Measurements from ENCODE around the gene ZFPM1. TPM values are rescaled to one million over a fixed set of nuclear protein-coding genes. Genes with fewer than 3 reads are reported as not detected.
"Not testable (repeated sequence)": the region's sequence is repeated elsewhere in the genome, so short reads cannot be mapped to it uniquely, and the experiment has no call there.

Gene ZFPM1
- total and polyA plus RNA-seq, 2 of the 8 experiments (the other 6 are each of a cell fraction or from before 2014, with no cell fraction given) = 0.74 to 4.8 TPM

DNA sequence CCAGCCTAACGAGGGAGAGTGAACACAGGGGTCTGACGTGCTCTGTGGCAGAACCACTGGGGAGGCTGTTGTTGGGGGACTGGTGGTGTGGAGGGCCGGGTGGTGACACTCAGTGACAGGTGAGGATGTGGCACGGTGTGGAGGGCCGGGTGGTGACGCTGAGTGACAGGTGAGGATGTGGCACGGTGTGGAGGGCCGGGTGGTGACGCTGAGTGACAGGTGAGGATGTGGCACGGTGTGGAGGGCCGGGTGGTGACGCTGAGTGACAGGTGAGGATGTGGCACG, 17.3 kb downstream of the ZFPM1 start:
- H3K14ac ChIP-seq (ENCODE audit: insufficient read length); H3K18ac ChIP-seq (ENCODE audit: extremely low read depth, low read length); H3K79me2 ChIP-seq (ENCODE audit: control insufficient read depth in 1 of 2, insufficient read depth in 2 of 2, low read length in 2 of 2); H2BK15ac ChIP-seq (ENCODE audit: low read length); H2BK120ac ChIP-seq (replicated peaks; ENCODE audit: low read depth, low read length); H3K4ac ChIP-seq (replicated peaks; ENCODE audit: insufficient read length, low read depth, low read length); H4K8ac ChIP-seq (ENCODE audit: extremely low read depth, insufficient read depth, low read length); H2BK20ac ChIP-seq (ENCODE audit: low read length); H3K56ac ChIP-seq (replicated peaks; ENCODE audit: insufficient read length, low read depth, low read length); H2AK5ac ChIP-seq (ENCODE audit: low read depth, low read length); H3K4me3 ChIP-seq (ENCODE audit: extremely low read depth in 1 of 4, insufficient read depth in 2 of 4, low read depth in 3 of 4, low read length in 4 of 4); H4K20me1 ChIP-seq (replicated peaks in 1 of 2; ENCODE audit: control insufficient read depth in 1 of 2, insufficient read depth in 2 of 2, low read length in 2 of 2); CTCF ChIA-PET (ENCODE audit: partially characterized antibody); H2BK12ac ChIP-seq (ENCODE audit: low read depth, low read length); H3K9me3 ChIP-seq (ENCODE audit: insufficient read depth in 2 of 2, low read depth in 1 of 2, low read length in 1 of 2); H3K9ac ChIP-seq (replicated peaks in 1 of 4; ENCODE audit: extremely low read depth in 1 of 4, low read depth in 3 of 4, low read length in 3 of 4); H4K91ac ChIP-seq (replicated peaks; ENCODE audit: insufficient read length, low read length); H3K4me1 ChIP-seq (replicated peaks in 1 of 4; ENCODE audit: control insufficient read depth in 3 of 4, insufficient read depth in 4 of 4, low read length in 3 of 4); FAIRE-seq; H3K23ac ChIP-seq (ENCODE audit: insufficient read length); H3K23me2 ChIP-seq (ENCODE audit: low read depth, low read length); H3K27ac ChIP-seq (ENCODE audit: low read depth, low read length); H3K4me2 ChIP-seq (ENCODE audit: insufficient read depth in 1 of 2, low read depth in 2 of 2, low read length in 2 of 2); DNase-seq (ENCODE audit: low read depth in 1 of 2, low spot score in 2 of 2); H2BK5ac ChIP-seq (ENCODE audit: low read depth, low read length); H4K5ac ChIP-seq (ENCODE audit: insufficient read length, low read depth, low read length); H2AFZ ChIP-seq (ENCODE audit: low read length); H3K79me1 ChIP-seq (ENCODE audit: low read depth, low read length); H3K36me3 ChIP-seq (ENCODE audit: control insufficient read depth in 2 of 4, insufficient read depth in 4 of 4, low read length in 3 of 4); H3K27me3 ChIP-seq (replicated peaks in 1 of 4; ENCODE audit: control insufficient read depth in 3 of 4, extremely low read depth in 1 of 4, insufficient read depth in 3 of 4, low read length in 3 of 4): not testable (repeated sequence)
- 95% methylated on average over 7 of the region's 13 CpGs; no CpG with 5 or more reads in 1 of the 2 experiments for WGBS, 2 experiments (ENCODE audit: extremely low coverage in 1 of 2, insufficient coverage in 1 of 2, insufficient read length in 1 of 2, insufficient replicate concordance in 2 of 2, low coverage in 1 of 2, low lambda C conversion rate in 2 of 2, missing lambda C conversion rate in 1 of 2)
- POLR2A ChIA-PET (ENCODE audit: partially characterized antibody) = interaction anchor here (1.4 kb wide), 1 partner anchor 11 kb away, joined by 3 read pairs; no protein-coding TSS in a partner anchor

DNA sequence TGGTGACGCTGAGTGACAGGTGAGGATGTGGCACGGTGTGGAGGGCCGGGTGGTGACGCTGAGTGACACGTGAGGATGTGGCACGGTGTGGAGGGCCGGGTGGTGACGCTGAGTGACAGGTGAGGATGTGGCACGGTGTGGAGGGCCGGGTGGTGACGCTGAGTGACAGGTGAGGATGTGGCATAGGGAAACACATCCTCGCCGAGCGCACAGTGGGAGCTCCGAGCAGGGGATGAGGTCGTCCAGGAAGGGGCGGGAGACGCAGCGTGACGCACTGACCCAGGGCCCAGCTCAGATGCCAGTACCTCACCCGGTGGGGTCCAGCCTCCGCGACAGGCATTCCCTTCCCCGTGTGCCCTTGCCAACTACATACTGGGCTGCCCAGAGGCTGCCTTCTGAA, 17.6 kb downstream of the ZFPM1 start:
- WGBS, 2 experiments (ENCODE audit: extremely low coverage in 1 of 2, insufficient coverage in 1 of 2, insufficient read length in 1 of 2, insufficient replicate concordance in 2 of 2, low coverage in 1 of 2, low lambda C conversion rate in 2 of 2, missing lambda C conversion rate in 1 of 2) = 87% methylated on average over 17 of the region's 24 CpGs; no CpG with 5 or more reads in 1 of the 2 experiments
- H3K36me3 ChIP-seq (ENCODE audit: control insufficient read depth in 2 of 4, insufficient read depth in 4 of 4, low read length in 3 of 4); H3K79me1 ChIP-seq (ENCODE audit: low read depth, low read length); H2BK5ac ChIP-seq (ENCODE audit: low read depth, low read length); DNase-seq (ENCODE audit: low read depth in 1 of 2, low spot score in 2 of 2); H3K4me1 ChIP-seq (replicated peaks in 1 of 4; ENCODE audit: control insufficient read depth in 3 of 4, insufficient read depth in 4 of 4, low read length in 3 of 4); FAIRE-seq; H2AK5ac ChIP-seq (ENCODE audit: low read depth, low read length); H3K23ac ChIP-seq (ENCODE audit: insufficient read length); H3K79me2 ChIP-seq (ENCODE audit: control insufficient read depth in 1 of 2, insufficient read depth in 2 of 2, low read length in 2 of 2); H4K8ac ChIP-seq (ENCODE audit: extremely low read depth, insufficient read depth, low read length); H4K91ac ChIP-seq (replicated peaks; ENCODE audit: insufficient read length, low read length); H2BK20ac ChIP-seq (ENCODE audit: low read length); H3K56ac ChIP-seq (replicated peaks; ENCODE audit: insufficient read length, low read depth, low read length); H3K4me2 ChIP-seq (ENCODE audit: insufficient read depth in 1 of 2, low read depth in 2 of 2, low read length in 2 of 2); H2BK15ac ChIP-seq (ENCODE audit: low read length); H3K9ac ChIP-seq (replicated peaks in 1 of 4; ENCODE audit: extremely low read depth in 1 of 4, low read depth in 3 of 4, low read length in 3 of 4); H3K27ac ChIP-seq (ENCODE audit: low read depth, low read length); H3K9me3 ChIP-seq (ENCODE audit: insufficient read depth in 2 of 2, low read depth in 1 of 2, low read length in 1 of 2); CTCF ChIA-PET (ENCODE audit: partially characterized antibody); H3K23me2 ChIP-seq (ENCODE audit: low read depth, low read length); H2BK120ac ChIP-seq (replicated peaks; ENCODE audit: low read depth, low read length); H3K4me3 ChIP-seq (ENCODE audit: extremely low read depth in 1 of 4, insufficient read depth in 2 of 4, low read depth in 3 of 4, low read length in 4 of 4); H4K20me1 ChIP-seq (replicated peaks in 1 of 2; ENCODE audit: control insufficient read depth in 1 of 2, insufficient read depth in 2 of 2, low read length in 2 of 2); H3K27me3 ChIP-seq (replicated peaks in 1 of 4; ENCODE audit: control insufficient read depth in 3 of 4, extremely low read depth in 1 of 4, insufficient read depth in 3 of 4, low read length in 3 of 4); H3K14ac ChIP-seq (ENCODE audit: insufficient read length); H3K18ac ChIP-seq (ENCODE audit: extremely low read depth, low read length); H2AFZ ChIP-seq (ENCODE audit: low read length); H3K4ac ChIP-seq (replicated peaks; ENCODE audit: insufficient read length, low read depth, low read length); H2BK12ac ChIP-seq (ENCODE audit: low read depth, low read length); H4K5ac ChIP-seq (ENCODE audit: insufficient read length, low read depth, low read length): not testable (repeated sequence)
- POLR2A ChIA-PET (ENCODE audit: partially characterized antibody) = interaction anchor here (1.4 kb wide), 1 partner anchor 12 kb away, joined by 3 read pairs; no protein-coding TSS in a partner anchor
